Astrocyte (in vitro differentiated cells and primary cell): ENCODE results near the gene RNU7-1.

Source experiments
- EZH2 ChIP-seq: IDR thresholded peaks from 2 replicates; pipeline ENCODE4 v1.6.1; 2012; ENCODE audit warnings: mild to moderate bottlenecking, low read length, inconsistent platforms; ENCODE audit not compliant: insufficient read depth
- TF ChIP-seq, protein P1 (sequence below): IDR thresholded peaks from 2 replicates; pipeline ENCODE4 v1.5.1; 2011; ENCODE audit warnings: low read depth, mild to moderate bottlenecking, inconsistent platforms, low read length, moderate library complexity; ENCODE audit not compliant: insufficient read depth

DNA sequence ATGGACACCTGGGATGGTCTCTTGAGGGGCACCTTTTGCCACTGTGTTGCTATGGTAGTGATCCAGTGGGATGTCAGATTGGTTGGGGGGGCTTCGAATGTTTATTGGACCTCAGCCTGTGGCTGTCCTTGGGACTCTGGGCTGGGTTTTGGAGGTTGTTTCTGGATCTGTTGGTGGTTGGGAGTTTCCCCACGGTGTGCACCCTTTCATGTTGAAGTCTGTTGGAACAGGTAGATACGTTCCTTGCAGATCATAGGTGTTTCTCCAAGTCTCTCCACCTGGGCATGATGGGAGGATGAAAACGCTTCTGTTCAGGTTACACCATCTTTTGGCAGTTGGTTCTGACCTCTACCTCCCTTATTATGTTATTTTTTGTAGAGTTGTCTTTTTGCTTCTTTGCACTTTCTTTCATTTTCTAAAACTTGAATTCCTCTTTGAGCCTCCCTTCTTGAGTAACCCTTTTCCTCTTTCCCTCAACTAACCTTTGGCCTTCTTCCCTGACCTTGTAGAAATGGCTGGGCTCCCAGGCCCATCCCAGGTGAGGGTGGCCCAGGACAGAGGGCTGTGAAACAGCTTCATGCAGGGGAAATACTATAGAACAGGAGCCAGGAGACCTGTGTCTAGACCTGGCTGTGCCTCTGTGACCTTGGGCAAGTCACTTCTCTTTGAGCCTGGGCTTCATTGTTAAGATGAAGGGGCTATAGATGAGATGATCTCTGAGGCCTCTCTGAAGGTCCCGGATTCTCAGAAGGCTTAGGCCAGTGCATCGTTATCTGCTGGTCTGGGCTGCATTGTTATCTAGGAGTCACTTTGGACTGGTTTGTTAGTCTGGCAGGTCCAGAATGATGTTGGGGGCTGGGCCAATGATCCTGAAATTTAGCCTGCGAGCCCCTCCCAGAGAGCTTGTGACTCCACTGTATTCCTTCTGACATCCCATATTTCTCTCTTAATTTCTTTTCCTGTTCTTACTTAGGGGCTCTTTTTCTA, 13.9 kb upstream of the RNU7-1 start:
- TF ChIP-seq, protein P1, sequence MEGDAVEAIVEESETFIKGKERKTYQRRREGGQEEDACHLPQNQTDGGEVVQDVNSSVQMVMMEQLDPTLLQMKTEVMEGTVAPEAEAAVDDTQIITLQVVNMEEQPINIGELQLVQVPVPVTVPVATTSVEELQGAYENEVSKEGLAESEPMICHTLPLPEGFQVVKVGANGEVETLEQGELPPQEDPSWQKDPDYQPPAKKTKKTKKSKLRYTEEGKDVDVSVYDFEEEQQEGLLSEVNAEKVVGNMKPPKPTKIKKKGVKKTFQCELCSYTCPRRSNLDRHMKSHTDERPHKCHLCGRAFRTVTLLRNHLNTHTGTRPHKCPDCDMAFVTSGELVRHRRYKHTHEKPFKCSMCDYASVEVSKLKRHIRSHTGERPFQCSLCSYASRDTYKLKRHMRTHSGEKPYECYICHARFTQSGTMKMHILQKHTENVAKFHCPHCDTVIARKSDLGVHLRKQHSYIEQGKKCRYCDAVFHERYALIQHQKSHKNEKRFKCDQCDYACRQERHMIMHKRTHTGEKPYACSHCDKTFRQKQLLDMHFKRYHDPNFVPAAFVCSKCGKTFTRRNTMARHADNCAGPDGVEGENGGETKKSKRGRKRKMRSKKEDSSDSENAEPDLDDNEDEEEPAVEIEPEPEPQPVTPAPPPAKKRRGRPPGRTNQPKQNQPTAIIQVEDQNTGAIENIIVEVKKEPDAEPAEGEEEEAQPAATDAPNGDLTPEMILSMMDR: no peak
- no peak for TF ChIP-seq EZH2
